Esophagus (tissue), 2 donors: ENCODE measurements around the gene PHF1. TPM values are rescaled to one million over a fixed set of nuclear protein-coding genes. Genes with fewer than 3 reads are reported as not detected.

Experiments used
- polyA plus RNA-seq, 2 donors: library from polyadenylated mRNA; stranded (reverse); fragments of 200-250 nt; gene quantifications; one replicate each; pipeline ENCODE4 v1.2.3, GENCODE V29; 2013
- donor health status: healthy with polysubstance abuse.
- donor health status: Bipolar disorder and iron deficiency.

PHF1 gene
- polyA plus RNA-seq, 2 donors = 27.3 to 46.0 TPM

Other genes starting within 250 kb of the PHF1 start
- gene COL11A2, start 218.5 kb upstream of the PHF1 start, polyA plus RNA-seq = 1 to 10 TPM in 1 of 2 donors, under 1 TPM in 1; 0.38 to 1.3 TPM
- 10 to 100 TPM; 24.4 to 30.0 TPM for gene RXRB, start 210.3 kb upstream of the PHF1 start, polyA plus RNA-seq
- gene SLC39A7, start 210.1 kb upstream of the PHF1 start, polyA plus RNA-seq = 10 to 100 TPM; 22.8 to 57.3 TPM
- 10 to 100 TPM; 16.7 to 33.7 TPM for gene HSD17B8, start 206.4 kb upstream of the PHF1 start, polyA plus RNA-seq
- gene RING1, start 202.5 kb upstream of the PHF1 start, polyA plus RNA-seq = 10 to 100 TPM; 26.7 to 32.4 TPM
- gene VPS52, start 139.1 kb upstream of the PHF1 start, polyA plus RNA-seq = 10 to 100 TPM; 44.9 to 48.9 TPM
- gene RPS18, start 138.9 kb upstream of the PHF1 start, polyA plus RNA-seq = 1,000 to 10,000 TPM; 7,154 to 7,464 TPM
- 10 to 100 TPM; 21.1 to 27.2 TPM for gene B3GALT4, start 133.9 kb upstream of the PHF1 start, polyA plus RNA-seq
- gene WDR46, start 121.8 kb upstream of the PHF1 start, polyA plus RNA-seq = 10 to 100 TPM; 38.6 to 44.5 TPM
- gene PFDN6, start 121.4 kb upstream of the PHF1 start, polyA plus RNA-seq = 100 to 1,000 TPM; 127 to 293 TPM
- 100 to 1,000 TPM in 1 of 2 donors, 10 to 100 TPM in 1; 58.7 to 134 TPM for gene RGL2, start 112.1 kb upstream of the PHF1 start, polyA plus RNA-seq
- 10 to 100 TPM; 20.1 to 39.8 TPM for gene TAPBP, start 96.9 kb upstream of the PHF1 start, polyA plus RNA-seq
- gene ZBTB22, start 93.3 kb upstream of the PHF1 start, polyA plus RNA-seq = 10 to 100 TPM; 10.2 to 11.6 TPM
- gene DAXX, start 88.1 kb upstream of the PHF1 start, polyA plus RNA-seq = 10 to 100 TPM; 27.8 to 28.7 TPM
- gene KIFC1, start 19.2 kb upstream of the PHF1 start, polyA plus RNA-seq = 10 to 100 TPM; 12.5 to 15.0 TPM
- gene CUTA, start 7.1 kb downstream of the PHF1 start, polyA plus RNA-seq = 100 to 1,000 TPM in 1 of 2 donors, 10 to 100 TPM in 1; 80.2 to 119 TPM
- gene SYNGAP1, start 9.1 kb downstream of the PHF1 start, polyA plus RNA-seq = 10 to 100 TPM in 1 of 2 donors, 1 to 10 TPM in 1; 4.1 to 18.2 TPM
- gene ZBTB9, start 43.6 kb downstream of the PHF1 start, polyA plus RNA-seq = 1 to 10 TPM; 3.6 to 3.9 TPM
- 10 to 100 TPM; 20.4 to 22.6 TPM for gene BAK1, start 169.3 kb downstream of the PHF1 start, polyA plus RNA-seq
- 10 to 100 TPM; 11.9 to 15.0 TPM for gene ITPR3, start 210.3 kb downstream of the PHF1 start, polyA plus RNA-seq